Kasumi-1 (cell line): ENCODE data around the gene NECAB3.
"Not testable (repeated sequence)": the region's sequence is repeated elsewhere in the genome, so short reads cannot be mapped to it uniquely, and the experiment has no call there.

Experiments used
- DNase-seq, 2 experiments: peaks; one replicate each; lab custom pipeline; 2025; lab: John Stamatoyannopoulos, UW

The NECAB3 gene

GRCh38 chr20:33674294-33675135 is at the start of gene NECAB3:
Gene NECAB3, minus strand, starts transcription at chr20:33674428. Its CDS starts 76 bp downstream, at chr20:33674352.
- peak in 1 of 2 experiments; percentile 31 for DNase-seq

- no peak for DNase-seq
These were observed 47.3 kb upstream of the NECAB3 start for GRCh38 chr20:33721391-33722140.

- peak; percentile 99 to 100 for DNase-seq
These were observed 45.9 kb upstream of the NECAB3 start, which contains the start of gene PXMP4 for GRCh38 chr20:33719989-33720709. Gene PXMP4, minus strand, starts transcription at chr20:33720310. Its CDS starts 103 bp downstream, at chr20:33720207.

GRCh38 chr20:33719277-33719988 is 45.2 kb upstream of the NECAB3 start:
- peak in 1 of 2 experiments; percentile 17 for DNase-seq

GRCh38 chr20:33716498-33716897 is 42.3 kb upstream of the NECAB3 start:
- no peak for DNase-seq

- no peak for DNase-seq
These were observed 39.7 kb upstream of the NECAB3 start for GRCh38 chr20:33713865-33714367.

GRCh38 chr20:33711446-33711738 is 37.2 kb upstream of the NECAB3 start:
- DNase-seq = no peak

GRCh38 chr20:33710681-33711445 is 36.6 kb upstream of the NECAB3 start:
- no peak for DNase-seq

GRCh38 chr20:33709905-33710541 is 35.8 kb upstream of the NECAB3 start:
- no peak for DNase-seq

- DNase-seq = no peak
These were observed 35.2 kb upstream of the NECAB3 start for GRCh38 chr20:33709398-33709797.

- DNase-seq = no peak
These were observed 33.4 kb upstream of the NECAB3 start for GRCh38 chr20:33707668-33708067.

- no peak for DNase-seq
These were observed 30.1 kb upstream of the NECAB3 start for GRCh38 chr20:33704197-33704924.

GRCh38 chr20:33703498-33704137 is 29.4 kb upstream of the NECAB3 start:
- no peak for DNase-seq

- DNase-seq = peak in 1 of 2 experiments; percentile 23
These were observed 28.6 kb upstream of the NECAB3 start for GRCh38 chr20:33702861-33703260.

- no peak for DNase-seq
These were observed 27.6 kb upstream of the NECAB3 start for GRCh38 chr20:33701629-33702450.

- not testable (repeated sequence) for DNase-seq
These were observed 26.6 kb upstream of the NECAB3 start for GRCh38 chr20:33700696-33701441.

GRCh38 chr20:33698966-33699365 is 24.7 kb upstream of the NECAB3 start:
- not testable (repeated sequence) for DNase-seq
